A549 (cell line): Measurements from ENCODE around the gene FUT1. TPM values are rescaled to one million over a fixed set of nuclear protein-coding genes. Genes with fewer than 3 reads are reported as not detected.

Experiments
- ATAC-seq, 2 experiments: fragments of 200-7000 bp in 1 of 2; fragments of >200 bp in 1 of 2; cut with Nextera tagmentation in 1 of 2; cut with Tn5 transposase in 1 of 2; 3 replicates each; pipeline versions ENCODE4 v1.8.0 to v1.9.1; 2018 to 2020; ENCODE audit warnings: mild to moderate bottlenecking in 1 of 2, moderate library complexity in 1 of 2
- CTCF ChIA-PET: fragments of 300-600 bp; sonication (Branson Sonifier 250); formaldehyde crosslinking; extraction: SDS; loops from one replicate; lab custom pipeline; 2021; ENCODE audit warnings: antibody characterized with exemption, inconsistent platforms; lab: Yijun Ruan, JAX
- POLR2A ChIA-PET: fragments of 350-600 bp; formaldehyde crosslinking; extraction: SDS; loops from one replicate; lab custom pipeline; 2021; ENCODE audit warnings: antibody characterized with exemption, inconsistent platforms; lab: Yijun Ruan, JAX
- DNase-seq, 2 experiments: peaks; one replicate each; pipeline versions ENCODE4 v3.0.0 to v3.0.0-alpha.2; 2011 to 2016; ENCODE audit warnings: low read depth in 1 of 2, low spot score in 1 of 2
- FAIRE-seq: peaks from 2 replicates; lab custom pipeline; 2011; peaks lifted over from hg19 to GRCh38; lab: Jason Lieb, UNC
- H3K27ac ChIP-seq, 2 experiments: fragments of >200 bp; sonication (Bioruptor Twin); formaldehyde crosslinking; 3 replicates each; pipeline ENCODE4 v1.5.1; 2016 to 2017
- H3K4me1 ChIP-seq: fragments of >200 bp; sonication (Bioruptor Twin); formaldehyde crosslinking; 3 replicates; pipeline ENCODE4 v1.6.1; 2016
- H3K4me2 ChIP-seq: fragments of >200 bp; sonication (Bioruptor Twin); formaldehyde crosslinking; 3 replicates; pipeline ENCODE4 v1.6.1; 2016
- H3K4me3 ChIP-seq: fragments of >200 bp; sonication (Bioruptor Twin); formaldehyde crosslinking; 3 replicates; pipeline ENCODE4 v1.5.1; 2016
- H3K9me3 ChIP-seq: fragments of >200 bp; sonication (Bioruptor Twin); formaldehyde crosslinking; 3 replicates; pipeline ENCODE4 v1.6.1; 2016
- CBX2 ChIP-seq: fragments of 200-600 bp; sonication (generic); IDR thresholded peaks from 2 replicates; pipeline ENCODE4 v1.6.1; 2016; ENCODE audit warnings: low read depth, mild to moderate bottlenecking, borderline replicate concordance
- CHD2 ChIP-seq: fragments of 150-350 bp; IDR thresholded peaks from 2 replicates; pipeline ENCODE4 v1.6.1; 2014; ENCODE audit warnings: low read length; ENCODE audit not compliant: partially characterized antibody
- EHMT2 ChIP-seq: fragments of 200-600 bp; sonication (generic); IDR thresholded peaks from 2 replicates; pipeline ENCODE4 v1.6.1; 2016; ENCODE audit warnings: antibody characterized with exemption, low read depth, mild to moderate bottlenecking, moderate library complexity
- ESRRA ChIP-seq: fragments of 150-350 bp; IDR thresholded peaks from 2 replicates; pipeline ENCODE4 v1.6.1; 2014; ENCODE audit warnings: mild to moderate bottlenecking, low read length, borderline replicate concordance
- GATA3 ChIP-seq: IDR thresholded peaks from 2 replicates; pipeline ENCODE4 v1.6.1; 2012; ENCODE audit warnings: borderline replicate concordance
- HEYL ChIP-seq: fragments of 250-450 bp; sonication (Bioruptor Pico); IDR thresholded peaks from 2 replicates; pipeline ENCODE4 v1.8.0; 2021; ENCODE audit warnings: mild to moderate bottlenecking, moderate library complexity
- HOXA7 ChIP-seq: fragments of 250-450 bp; sonication (Bioruptor Pico); IDR thresholded peaks from 2 replicates; pipeline ENCODE4 v1.5.0; 2020; ENCODE audit warnings: mild to moderate bottlenecking, moderate library complexity
- HOXB13 ChIP-seq: fragments of 250-450 bp; sonication (Bioruptor Pico); IDR thresholded peaks from 2 replicates; pipeline ENCODE4 v1.5.0; 2020; ENCODE audit warnings: low read depth, mild to moderate bottlenecking, moderate library complexity
- JUN ChIP-seq, 2 experiments: fragments of >200 bp; sonication (Bioruptor Twin); formaldehyde crosslinking; IDR thresholded peaks; 2 replicates in 1 of 2; 3 replicates in 1 of 2; pipeline ENCODE4 v1.6.1; 2016 to 2017
- JUNB ChIP-seq: fragments of >200 bp; sonication (Bioruptor Twin); formaldehyde crosslinking; IDR thresholded peaks from 2 replicates; pipeline ENCODE4 v1.6.1; 2016
- MAZ ChIP-seq: fragments of 150-350 bp; IDR thresholded peaks from 2 replicates; pipeline ENCODE4 v1.6.1; 2014; ENCODE audit warnings: antibody characterized with exemption, low read depth, low read length, borderline replicate concordance
- NR3C1 ChIP-seq: fragments of >200 bp; sonication (Bioruptor Twin); formaldehyde crosslinking; IDR thresholded peaks from 3 replicates; pipeline ENCODE4 v1.6.1; 2017
- PHF8 ChIP-seq: fragments of 200-600 bp; sonication (generic); IDR thresholded peaks from 2 replicates; pipeline ENCODE4 v1.6.1; 2016; ENCODE audit warnings: low read depth, mild to moderate bottlenecking, antibody characterized with exemption, moderate library complexity, borderline replicate concordance
- POLR2A ChIP-seq: IDR thresholded peaks from 2 replicates; pipeline ENCODE4 v1.6.1; 2012; ENCODE audit warnings: mild to moderate bottlenecking, low read length
- RAD21 ChIP-seq, 2 experiments: fragments of >200 bp in 1 of 2; sonication (Bioruptor Twin) in 1 of 2; formaldehyde crosslinking in 1 of 2; IDR thresholded peaks in 1 of 2; conservative IDR thresholded peaks in 1 of 2; 2 replicates in 1 of 2; 3 replicates in 1 of 2; pipeline ENCODE4 v1.6.1; 2012 to 2018; ENCODE audit warnings: inconsistent platforms in 1 of 2
- RARB ChIP-seq: fragments of 250-450 bp; sonication (Bioruptor Pico); IDR thresholded peaks from 2 replicates; pipeline ENCODE4 v1.8.0; 2021; ENCODE audit warnings: mild to moderate bottlenecking, moderate library complexity
- RFX5 ChIP-seq: fragments of 450-650 bp; IDR thresholded peaks from 2 replicates; pipeline ENCODE4 v1.7.1; 2014; ENCODE audit warnings: antibody characterized with exemption, mild to moderate bottlenecking, moderate library complexity
- SREBF2 ChIP-seq: fragments of 450-650 bp; IDR thresholded peaks from 2 replicates; pipeline ENCODE4 v1.6.1; 2014; ENCODE audit warnings: mild to moderate bottlenecking, moderate library complexity
- TFCP2L1 ChIP-seq: fragments of 250-450 bp; sonication (Bioruptor Pico); IDR thresholded peaks from 2 replicates; pipeline ENCODE4 v1.5.0; 2021; ENCODE audit warnings: mild to moderate bottlenecking
- ZSCAN20 ChIP-seq: fragments of 250-450 bp; sonication (Bioruptor Pico); IDR thresholded peaks from 2 replicates; pipeline ENCODE4 v1.8.0; 2022; ENCODE audit warnings: mild to moderate bottlenecking, moderate library complexity
- WGBS: methylation state at CpG from one replicate; pipeline ENCODE4 v1.1.6; 2017; ENCODE audit errors: missing lambda C conversion rate; 5-methylcytosine and 5-hydroxymethylcytosine counted together
- polyA minus RNA-seq: library from RNA; depleted of rRNA, polyadenylated mRNA; stranded (reverse); fragments of >200 nt; gene quantifications from 2 replicates; pipeline ENCODE4 v1.2.3, GENCODE V29; 2011; rRNA and poly(A)+ RNA removed
- polyA plus RNA-seq, 4 experiments: library from polyadenylated mRNA; depleted of rRNA in 3 of 4; stranded (reverse); fragments of >200 nt; fragmentation: RNase III in 1 of 4; extraction: RNeasy Plus Mini Kit Qiagen cat#74134 plus additional on column Dnase treatment in 1 of 4; gene quantifications; 2 replicates in 3 of 4; 3 replicates in 1 of 4; pipeline ENCODE4 v1.2.3, GENCODE V29; 2011 to 2017
- TF ChIP-seq, protein P1 (sequence below): fragments of 450-650 bp; IDR thresholded peaks from 2 replicates; pipeline ENCODE4 v1.6.1; 2014; ENCODE audit warnings: antibody characterized with exemption
- TF ChIP-seq, protein P2 (sequence below): fragments of >200 bp; sonication (Bioruptor Twin); formaldehyde crosslinking; IDR thresholded peaks from 3 replicates; pipeline ENCODE4 v1.5.1; 2016
- TF ChIP-seq, protein P3 (sequence below): IDR thresholded peaks from 2 replicates; pipeline ENCODE4 v1.6.1; 2012; ENCODE audit warnings: low read depth, borderline replicate concordance
- TF ChIP-seq, protein P4 (sequence below): fragments of 200-600 bp; sonication (generic); IDR thresholded peaks from 2 replicates; pipeline ENCODE4 v1.6.1; 2016; ENCODE audit warnings: antibody characterized with exemption, mild to moderate bottlenecking, moderate library complexity

Gene FUT1
- polyA plus RNA-seq (2011; rRNA removed) (1.4 and 1.5 TPM in 2 replicates), polyA plus RNA-seq (2017; fragmentation: RNase III; extraction: RNeasy Plus Mini Kit Qiagen cat#74134 plus additional on column Dnase treatment) (0.05 to 0.13 TPM (median 0.09 TPM) in 3 replicates), polyA minus RNA-seq (1.0 and 1.1 TPM in 2 replicates)
- 0.17 and 0.21 TPM in 2 replicates for polyA plus RNA-seq (2012; cell fraction: cytosol; rRNA removed)
- 0.20 and 0.55 TPM in 2 replicates for polyA plus RNA-seq (2012; cell fraction: nucleus; rRNA removed)

DNA sequence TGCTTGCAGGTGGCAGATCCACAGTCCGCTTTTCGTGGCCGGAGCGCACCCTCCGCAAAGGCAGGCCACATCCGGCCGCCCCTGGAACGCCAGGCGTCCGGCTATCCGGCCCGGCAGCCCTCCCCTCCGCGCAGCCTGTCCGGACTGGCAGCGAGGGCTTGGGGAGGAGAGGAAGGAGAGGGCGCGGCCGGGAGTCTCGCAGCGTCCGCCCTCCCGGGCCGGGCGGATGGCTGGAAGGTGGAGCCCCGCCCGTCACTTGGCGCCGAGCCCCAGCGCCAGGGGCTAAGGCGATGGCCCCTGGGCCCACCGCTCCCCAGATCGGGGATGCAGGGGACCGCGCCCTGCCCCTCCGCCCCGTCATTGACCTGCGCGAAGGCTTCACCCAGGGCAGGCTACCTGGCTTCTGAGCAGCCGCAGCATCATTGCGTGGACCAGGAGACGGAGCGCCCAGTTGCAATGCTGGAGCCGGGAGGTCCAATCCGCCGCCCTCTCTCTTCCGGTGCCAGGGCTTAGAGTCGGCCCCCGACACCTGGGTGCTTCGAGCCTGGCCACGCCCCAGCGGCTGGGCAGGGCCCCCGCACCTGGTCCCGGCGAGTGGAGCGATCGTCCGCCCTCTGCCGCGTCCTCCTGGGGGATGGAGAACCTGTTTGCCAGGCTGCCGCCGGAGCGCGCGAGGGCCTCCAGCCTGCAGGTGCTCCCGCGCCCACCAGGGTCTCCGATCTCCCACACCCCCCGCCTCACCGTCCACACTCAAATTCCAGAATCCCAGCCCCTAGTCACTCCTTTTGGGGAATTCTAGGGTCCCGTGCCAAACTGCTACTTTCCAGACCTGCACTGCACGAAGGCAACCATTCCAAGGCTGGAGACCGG, at the start of gene FUT1:
Gene FUT1, minus strand, starts transcription at position 146 of the 870 bp plus-strand sequence. CDS start 1,360 bp downstream, outside the sequence.
- ChIA-PET CTCF (interaction anchor here (1.7 kb wide), 1 partner anchor 107 kb away, joined by 6 read pairs; the partner anchor contains the start of gene CA11), POLR2A (no interaction called here)
- DNase-seq, result no peak
- Histone ChIP-seq H3K9me3 (no peaks in the 10 kb centered on the region), H3K4me1 (peaks cover 32% of the 10 kb centered on the region), H3K4me3 (peak within 1 kb of the TSS; percentile 47), H3K4me2 (peak within 1 kb of the TSS; percentile 95), H3K27ac (peak within 1 kb of the TSS; percentile 57 to 75; a peak in 5 of 6 replicates)
- FAIRE-seq, result no peak
- TF ChIP-seq, protein P1, sequence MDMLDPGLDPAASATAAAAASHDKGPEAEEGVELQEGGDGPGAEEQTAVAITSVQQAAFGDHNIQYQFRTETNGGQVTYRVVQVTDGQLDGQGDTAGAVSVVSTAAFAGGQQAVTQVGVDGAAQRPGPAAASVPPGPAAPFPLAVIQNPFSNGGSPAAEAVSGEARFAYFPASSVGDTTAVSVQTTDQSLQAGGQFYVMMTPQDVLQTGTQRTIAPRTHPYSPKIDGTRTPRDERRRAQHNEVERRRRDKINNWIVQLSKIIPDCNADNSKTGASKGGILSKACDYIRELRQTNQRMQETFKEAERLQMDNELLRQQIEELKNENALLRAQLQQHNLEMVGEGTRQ, result no peak
- TF ChIP-seq, protein P2, sequence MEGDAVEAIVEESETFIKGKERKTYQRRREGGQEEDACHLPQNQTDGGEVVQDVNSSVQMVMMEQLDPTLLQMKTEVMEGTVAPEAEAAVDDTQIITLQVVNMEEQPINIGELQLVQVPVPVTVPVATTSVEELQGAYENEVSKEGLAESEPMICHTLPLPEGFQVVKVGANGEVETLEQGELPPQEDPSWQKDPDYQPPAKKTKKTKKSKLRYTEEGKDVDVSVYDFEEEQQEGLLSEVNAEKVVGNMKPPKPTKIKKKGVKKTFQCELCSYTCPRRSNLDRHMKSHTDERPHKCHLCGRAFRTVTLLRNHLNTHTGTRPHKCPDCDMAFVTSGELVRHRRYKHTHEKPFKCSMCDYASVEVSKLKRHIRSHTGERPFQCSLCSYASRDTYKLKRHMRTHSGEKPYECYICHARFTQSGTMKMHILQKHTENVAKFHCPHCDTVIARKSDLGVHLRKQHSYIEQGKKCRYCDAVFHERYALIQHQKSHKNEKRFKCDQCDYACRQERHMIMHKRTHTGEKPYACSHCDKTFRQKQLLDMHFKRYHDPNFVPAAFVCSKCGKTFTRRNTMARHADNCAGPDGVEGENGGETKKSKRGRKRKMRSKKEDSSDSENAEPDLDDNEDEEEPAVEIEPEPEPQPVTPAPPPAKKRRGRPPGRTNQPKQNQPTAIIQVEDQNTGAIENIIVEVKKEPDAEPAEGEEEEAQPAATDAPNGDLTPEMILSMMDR, result no peak
- TF ChIP-seq JUNB (no peak), MAZ (no peak), POLR2A (0 out of 2 replicates have a peak, but pooled peaks have one; percentile 7), HOXB13 (CRISPR knock-in tag) (no peak), JUN (IDR thresholded peaks at IDR 0.05) (0 out of 5 replicates have a peak, but pooled peaks of 1 of the 2 experiments have one; percentile 14)
- 31% methylated on average over 47 of the region's 73 CpGs for WGBS
- ATAC-seq, result peak; percentile 68 to 84

DNA sequence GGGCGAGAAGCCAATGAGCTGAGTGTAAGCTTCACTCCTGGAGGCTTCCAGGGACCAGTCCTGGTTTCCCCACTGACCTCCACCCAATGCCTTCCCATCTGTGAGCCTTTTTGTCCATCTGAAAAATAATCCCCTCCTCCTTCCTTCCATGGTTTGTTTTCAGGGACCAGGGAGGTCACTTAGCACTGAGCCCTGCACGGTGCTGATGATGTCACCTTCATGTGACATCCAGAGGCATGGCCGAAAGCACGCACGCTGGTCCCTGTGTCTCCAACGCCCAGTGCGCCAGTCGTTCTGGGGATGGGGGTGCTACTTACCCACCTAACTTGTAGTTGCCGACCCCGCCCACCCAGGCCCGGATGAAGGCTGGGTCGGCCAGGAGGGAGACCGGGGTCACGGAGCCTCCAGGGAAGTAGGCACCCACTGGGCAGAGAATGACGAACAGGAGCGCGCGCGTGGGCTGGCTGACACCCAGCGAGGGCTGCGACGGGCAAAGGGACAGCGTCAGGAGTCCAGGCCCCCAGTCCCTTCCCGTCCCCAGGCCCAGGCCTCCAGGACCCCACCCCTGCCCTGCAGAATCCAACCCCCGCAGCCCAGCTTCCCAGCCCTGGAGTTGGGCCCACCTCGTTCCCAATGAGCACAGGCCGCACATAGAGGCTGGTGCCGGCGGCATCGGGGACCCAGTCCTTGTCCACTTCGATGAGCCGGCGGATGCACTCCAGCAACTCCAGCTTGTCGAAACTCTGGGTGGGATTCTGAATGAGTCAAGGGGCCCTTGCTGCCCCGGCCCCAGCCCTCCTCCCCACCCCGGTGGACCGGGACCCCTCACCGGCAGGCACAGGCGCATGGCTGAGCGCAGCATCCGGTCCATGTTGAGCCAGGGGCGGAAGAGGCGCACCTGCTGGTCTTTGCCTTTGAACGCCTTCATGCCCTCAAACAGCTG, 47.2 kb upstream of the FUT1 start:
- Histone ChIP-seq H3K4me2 (no peak overlapping the region), H3K4me3 (no peak overlapping the region), H3K9me3 (no peaks in the 10 kb centered on the region), H3K27ac (no peak overlapping the region; a peak in 1 of 6 replicates), H3K4me1 (peaks cover 3% of the 10 kb centered on the region; the same call in 2 of the 3 replicates)
- FAIRE-seq, result no peak
- WGBS, result 93% methylated on average over 35 of the region's 44 CpGs
- no peak for DNase-seq
- no peak for ATAC-seq
- ChIA-PET CTCF (interaction anchor here (1.0 to 13.3 kb wide), 8 partner anchors 7 to 173 kb away, joined by 3 to 332 read pairs (median 82); partner anchors contain the start of genes BCAT2, FTL and HSD17B14), POLR2A (interaction anchor here (1.2 kb wide), 1 partner anchor 37 kb away, joined by 6 read pairs; no protein-coding TSS in a partner anchor)
- no peak for TF ChIP-seq NR3C1
- no peak for TF ChIP-seq SREBF2
- no peak for TF ChIP-seq HOXA7 (CRISPR knock-in tag)
- TF ChIP-seq, protein P3, sequence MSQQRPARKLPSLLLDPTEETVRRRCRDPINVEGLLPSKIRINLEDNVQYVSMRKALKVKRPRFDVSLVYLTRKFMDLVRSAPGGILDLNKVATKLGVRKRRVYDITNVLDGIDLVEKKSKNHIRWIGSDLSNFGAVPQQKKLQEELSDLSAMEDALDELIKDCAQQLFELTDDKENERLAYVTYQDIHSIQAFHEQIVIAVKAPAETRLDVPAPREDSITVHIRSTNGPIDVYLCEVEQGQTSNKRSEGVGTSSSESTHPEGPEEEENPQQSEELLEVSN, result no peak
- TF ChIP-seq CHD2, result no peak
- TF ChIP-seq PHF8, result no peak
- TF ChIP-seq TFCP2L1 (CRISPR knock-in tag), result no peak
- TF ChIP-seq, protein P4, sequence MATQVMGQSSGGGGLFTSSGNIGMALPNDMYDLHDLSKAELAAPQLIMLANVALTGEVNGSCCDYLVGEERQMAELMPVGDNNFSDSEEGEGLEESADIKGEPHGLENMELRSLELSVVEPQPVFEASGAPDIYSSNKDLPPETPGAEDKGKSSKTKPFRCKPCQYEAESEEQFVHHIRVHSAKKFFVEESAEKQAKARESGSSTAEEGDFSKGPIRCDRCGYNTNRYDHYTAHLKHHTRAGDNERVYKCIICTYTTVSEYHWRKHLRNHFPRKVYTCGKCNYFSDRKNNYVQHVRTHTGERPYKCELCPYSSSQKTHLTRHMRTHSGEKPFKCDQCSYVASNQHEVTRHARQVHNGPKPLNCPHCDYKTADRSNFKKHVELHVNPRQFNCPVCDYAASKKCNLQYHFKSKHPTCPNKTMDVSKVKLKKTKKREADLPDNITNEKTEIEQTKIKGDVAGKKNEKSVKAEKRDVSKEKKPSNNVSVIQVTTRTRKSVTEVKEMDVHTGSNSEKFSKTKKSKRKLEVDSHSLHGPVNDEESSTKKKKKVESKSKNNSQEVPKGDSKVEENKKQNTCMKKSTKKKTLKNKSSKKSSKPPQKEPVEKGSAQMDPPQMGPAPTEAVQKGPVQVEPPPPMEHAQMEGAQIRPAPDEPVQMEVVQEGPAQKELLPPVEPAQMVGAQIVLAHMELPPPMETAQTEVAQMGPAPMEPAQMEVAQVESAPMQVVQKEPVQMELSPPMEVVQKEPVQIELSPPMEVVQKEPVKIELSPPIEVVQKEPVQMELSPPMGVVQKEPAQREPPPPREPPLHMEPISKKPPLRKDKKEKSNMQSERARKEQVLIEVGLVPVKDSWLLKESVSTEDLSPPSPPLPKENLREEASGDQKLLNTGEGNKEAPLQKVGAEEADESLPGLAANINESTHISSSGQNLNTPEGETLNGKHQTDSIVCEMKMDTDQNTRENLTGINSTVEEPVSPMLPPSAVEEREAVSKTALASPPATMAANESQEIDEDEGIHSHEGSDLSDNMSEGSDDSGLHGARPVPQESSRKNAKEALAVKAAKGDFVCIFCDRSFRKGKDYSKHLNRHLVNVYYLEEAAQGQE, result no peak
- no peak for TF ChIP-seq RAD21 (conservative IDR thresholded peaks at IDR 0.05 in 1 of 2, IDR thresholded peaks at IDR 0.05 in 1 of 2)
- no peak for TF ChIP-seq RARB (CRISPR knock-in tag)
- no peak for TF ChIP-seq HOXB13 (CRISPR knock-in tag)
- no peak for TF ChIP-seq RFX5
- no peak for TF ChIP-seq EHMT2
- TF ChIP-seq CBX2, result no peak
- no peak for TF ChIP-seq HEYL (CRISPR knock-in tag)
- no peak for TF ChIP-seq ZSCAN20 (CRISPR knock-in tag)
- no peak for TF ChIP-seq ESRRA
- TF ChIP-seq GATA3, result no peak
